ENCODE measurements around the gene TEX9. TPM values are rescaled to one million over a fixed set of nuclear protein-coding genes. Genes with fewer than 3 reads are reported as not detected.

TEX9 gene
- total and polyA plus RNA-seq, 4 experiments from 2014 or later: 0.37 to 2.3 (median 2.2) TPM; not detected in 1

DNA sequence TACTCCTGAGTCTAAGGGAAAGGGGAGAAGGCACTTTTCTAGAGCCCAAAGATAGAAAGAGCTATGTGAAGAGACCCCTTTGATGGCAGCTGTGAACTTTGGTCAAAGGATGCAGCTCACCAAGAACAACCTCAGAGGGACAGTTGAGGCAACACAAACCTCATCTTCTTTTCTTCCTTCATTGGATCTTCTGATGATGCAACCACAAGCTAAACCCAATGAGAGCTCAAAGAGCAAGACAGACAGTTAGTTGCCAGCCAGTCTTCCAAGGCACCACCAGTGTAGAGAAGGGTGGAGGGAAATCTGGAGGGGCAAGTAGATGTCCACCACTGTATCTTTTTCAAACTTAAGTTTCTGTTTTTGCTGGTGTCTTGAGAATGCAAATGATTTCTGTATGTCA is 110.1 kb downstream of the TEX9 start:
- DNase-seq: no peak
- no peaks in the 10 kb centered on the region for H3K36me3 ChIP-seq (ENCODE audit: insufficient read depth, low read length)
- H3K4me1 ChIP-seq (ENCODE audit: insufficient read depth, low read length): no peaks in the 10 kb centered on the region
- H3K27ac ChIP-seq (ENCODE audit: low read depth, low read length): no peak overlapping the region
- H3K4me3 Mint-ChIP-seq: no peak overlapping the region
- intact Hi-C loops (cut with micrococcal nuclease): no loop called here
- ChIA-PET CTCF (ENCODE audit: partially characterized antibody) (no interaction called here), POLR2A (ENCODE audit: partially characterized antibody) (no interaction called here)
- no peak overlapping the region for H3K27ac Mint-ChIP-seq
- H3K27me3 ChIP-seq (ENCODE audit: insufficient read depth, low read length): peaks cover 4% of the 10 kb centered on the region
- H3K36me3 Mint-ChIP-seq: no peaks in the 10 kb centered on the region
- H3K4me3 ChIP-seq (ENCODE audit: low read length in 2 of 2): no peak overlapping the region
- peaks cover 0 to 19% (median 8%) of the 10 kb centered on the region in 8 donors for H3K9me3 Mint-ChIP-seq
- no peaks in the 10 kb centered on the region for H3K4me1 Mint-ChIP-seq
- no peaks in the 10 kb centered on the region for H3K9me3 ChIP-seq (ENCODE audit: control insufficient read depth in 1 of 2, low read length in 2 of 2)
- peaks cover 5 to 6% of the 10 kb centered on the region in 2 donors for H3K27me3 Mint-ChIP-seq

Other genes with a start within 250 kb of the TEX9 start
- 10 to 100 TPM; 35.0 to 37.5 TPM for gene RFX7, start 121.5 kb upstream of the TEX9 start, total RNA-seq
- 1 to 10 TPM in 1 of 2 donors, under 1 TPM in 1; 0.30 to 4.4 TPM for gene RFX7, start 121.5 kb upstream of the TEX9 start, polyA plus RNA-seq
- gene MNS1, start 99.7 kb downstream of the TEX9 start, total RNA-seq: not detected
- not detected for gene MNS1, start 99.7 kb downstream of the TEX9 start, polyA plus RNA-seq